NCI-H345 treated with DMSO at 0.1 percent for 48 hours (cell line): Measurements from ENCODE around the gene ZNF878.
"Not testable (repeated sequence)": the region's sequence is repeated elsewhere in the genome, so short reads cannot be mapped to it uniquely, and the experiment has no call there.

Source experiments
- DNase-seq: peaks from one replicate; lab custom pipeline; 2025; ENCODE audit not compliant: unreplicated experiment; lab: John Stamatoyannopoulos, UW

Gene ZNF878

GRCh38 chr19:12052497-12053169 is at the start of gene ZNF878:
TSS of gene ZNF878 (minus strand) at chr19:12052961. CDS start at chr19:12052801, 160 bp downstream.
- peak; percentile 48 for DNase-seq

- no peak for DNase-seq
Observed at GRCh38 chr19:12098040-12098439, 45.3 kb upstream of the ZNF878 start.

DNA sequence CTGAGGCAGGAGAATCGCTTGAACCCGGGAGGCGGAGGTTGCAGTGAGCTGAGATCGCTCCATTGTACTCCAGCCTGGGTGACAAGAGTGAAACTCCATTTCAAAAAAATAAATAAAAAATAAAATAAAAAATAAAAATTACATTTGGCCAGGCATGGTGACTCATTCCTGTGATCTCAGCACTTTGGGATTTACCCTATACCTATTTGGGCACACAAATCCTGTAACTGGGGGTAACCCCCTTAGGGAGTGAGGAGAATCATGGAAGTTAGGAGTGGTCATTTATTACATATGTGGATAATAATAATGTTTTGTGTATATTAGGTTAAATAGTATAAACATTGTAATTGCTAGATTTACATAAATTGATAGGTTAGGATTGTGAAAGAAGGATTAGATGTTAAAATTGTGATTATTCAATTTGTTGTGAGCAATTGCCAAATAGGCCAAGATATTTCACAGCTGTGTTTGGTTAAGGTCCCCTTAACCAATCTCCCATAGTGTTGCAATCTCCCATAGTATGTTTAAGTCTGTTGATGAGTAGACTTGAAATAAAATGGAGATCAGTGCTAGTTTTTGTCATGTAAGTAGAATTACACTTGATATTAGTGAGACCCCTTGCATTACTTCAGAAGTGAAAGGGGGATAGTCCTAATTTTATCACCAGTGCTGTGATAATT is 42.5 kb upstream of the ZNF878 start:
- no peak for DNase-seq

DNA sequence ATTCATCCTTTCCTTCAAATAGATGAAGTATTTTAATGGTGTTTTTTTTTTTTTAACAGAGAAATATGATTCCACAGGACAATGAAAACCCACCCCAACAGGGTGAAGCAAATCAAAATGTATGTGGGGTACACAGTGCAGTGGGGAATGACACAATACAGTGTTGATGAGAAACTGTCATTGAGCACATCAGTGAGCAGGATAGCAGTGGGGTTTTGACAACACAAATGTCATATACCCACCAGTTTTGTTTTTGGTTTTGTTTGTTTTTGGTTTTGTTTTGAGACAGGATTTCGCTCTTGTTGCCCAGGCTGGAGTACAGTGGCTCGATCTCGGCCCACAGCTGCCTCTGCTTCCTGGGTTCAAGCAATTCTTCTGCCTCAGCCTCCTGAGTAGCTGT is 41.0 kb upstream of the ZNF878 start:
- no peak for DNase-seq

DNA sequence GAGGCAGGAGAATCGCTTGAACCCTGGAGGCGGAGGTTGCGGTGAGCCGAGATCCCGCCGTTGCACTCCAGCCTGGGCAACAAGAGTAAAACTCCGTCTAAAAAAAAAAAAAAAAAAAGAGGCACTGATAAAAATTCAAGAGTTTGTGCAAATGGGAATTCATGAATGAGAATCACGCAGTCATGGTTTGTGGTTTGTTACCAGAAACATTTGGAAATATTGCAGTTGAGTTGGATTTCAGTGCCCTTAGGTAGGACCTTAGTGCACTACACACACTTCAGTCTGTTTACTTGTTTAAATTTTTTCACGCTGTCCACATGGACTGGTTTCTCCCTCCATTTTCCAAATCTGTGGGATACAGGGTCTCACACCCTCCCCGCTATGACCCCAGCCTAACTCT is 40.2 kb upstream of the ZNF878 start:
- no peak for DNase-seq

DNA sequence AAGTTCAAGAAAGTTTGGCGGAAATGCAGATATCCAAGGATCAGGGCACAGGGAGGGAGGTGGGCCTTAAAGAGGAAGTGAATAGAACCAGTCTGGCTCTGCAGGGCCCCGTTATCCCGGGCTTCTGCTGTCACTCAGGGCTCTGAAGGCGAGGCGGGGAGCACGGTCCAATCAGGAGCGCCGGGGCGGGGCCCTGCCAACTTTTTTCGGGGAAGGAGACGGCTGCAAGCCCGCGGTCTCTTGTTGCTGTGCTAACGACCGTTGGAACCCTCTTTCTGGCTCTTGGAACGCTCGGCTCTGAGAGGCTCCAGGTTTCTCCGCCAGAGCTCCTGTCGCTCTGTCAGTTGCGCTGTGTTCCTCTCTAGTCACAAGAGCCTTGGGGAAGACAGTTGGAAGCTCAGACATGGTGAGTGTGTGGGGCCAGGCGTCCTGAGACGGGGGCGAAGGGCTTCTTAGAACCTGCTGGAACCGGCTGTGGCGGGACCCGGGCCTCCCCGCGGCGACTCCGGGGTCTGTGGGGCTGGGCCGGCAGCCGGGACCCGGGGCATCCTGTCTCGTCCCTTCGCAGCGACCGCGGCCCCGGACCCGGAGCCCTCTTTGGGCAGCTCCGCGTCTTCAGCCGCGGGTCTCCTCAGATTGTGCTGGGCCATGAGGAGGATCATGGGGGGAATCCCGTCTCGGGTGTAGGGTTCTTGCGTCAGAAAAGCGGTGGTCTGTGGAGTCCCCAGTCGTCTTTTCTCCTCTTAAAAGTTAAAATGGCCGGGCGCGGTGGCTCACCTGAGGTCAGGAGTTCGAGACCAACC is 39.5 kb upstream of the ZNF878 start:
- DNase-seq: no peak

DNA sequence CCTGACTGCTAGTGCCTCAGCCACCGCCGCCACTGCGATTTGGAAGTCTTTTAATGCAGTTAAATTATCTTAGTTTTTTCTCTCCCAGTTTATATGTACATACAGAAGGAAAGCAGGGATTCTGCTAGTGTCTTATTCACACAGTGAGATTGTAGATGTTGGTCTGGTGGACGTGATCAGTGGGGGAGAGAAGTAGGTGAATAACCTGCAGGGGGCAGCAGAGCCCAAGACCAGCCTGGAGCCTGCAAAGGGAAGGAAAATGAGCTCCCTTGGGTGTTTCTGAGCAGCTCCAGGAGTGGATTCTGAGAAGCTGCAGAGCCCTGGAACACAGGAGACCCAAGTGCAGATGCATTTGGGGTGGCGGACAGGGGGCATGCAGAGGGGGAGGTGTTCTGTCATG is 38.0 kb upstream of the ZNF878 start:
- no peak for DNase-seq

GRCh38 chr19:12085074-12085818 is 32.5 kb upstream of the ZNF878 start:
- no peak for DNase-seq

GRCh38 chr19:12083336-12083735 is 30.6 kb upstream of the ZNF878 start:
- not testable (repeated sequence) for DNase-seq

DNA sequence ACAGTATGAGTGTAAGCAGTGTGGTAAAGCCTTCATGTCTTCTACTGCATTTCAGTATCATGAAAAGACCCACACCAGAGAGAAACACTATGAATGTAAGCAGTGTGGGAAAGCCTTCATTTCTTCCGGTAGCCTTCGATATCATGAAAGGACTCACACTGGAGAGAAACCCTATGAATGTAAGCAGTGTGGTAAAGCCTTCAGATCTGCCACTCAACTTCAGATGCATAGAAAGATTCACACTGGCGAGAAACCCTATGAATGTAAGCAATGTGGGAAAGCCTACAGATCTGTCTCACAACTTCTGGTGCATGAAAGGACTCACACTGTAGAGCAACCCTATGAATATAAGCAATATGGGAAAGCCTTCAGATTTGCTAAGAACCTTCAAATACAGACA is 24.6 kb upstream of the ZNF878 start:
- no peak for DNase-seq

DNA sequence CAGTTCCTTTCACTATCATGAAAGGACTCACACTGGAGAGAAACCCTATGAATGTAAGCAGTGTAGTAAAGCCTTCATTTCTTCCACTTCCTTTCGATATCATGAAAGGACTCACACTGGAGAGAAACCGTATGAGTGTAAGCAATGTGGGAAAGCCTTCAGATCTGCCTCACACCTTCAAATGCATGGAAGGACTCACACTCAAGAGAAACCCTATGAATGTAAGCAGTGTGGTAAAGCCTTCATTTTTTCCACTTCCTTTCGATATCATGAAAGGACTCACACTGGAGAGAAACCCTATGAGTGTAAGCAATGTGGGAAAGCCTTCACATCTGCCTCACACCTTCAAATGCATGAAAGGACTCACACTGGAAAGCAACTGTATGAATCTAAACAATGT is 23.6 kb upstream of the ZNF878 start:
- DNase-seq: not testable (repeated sequence)

DNA sequence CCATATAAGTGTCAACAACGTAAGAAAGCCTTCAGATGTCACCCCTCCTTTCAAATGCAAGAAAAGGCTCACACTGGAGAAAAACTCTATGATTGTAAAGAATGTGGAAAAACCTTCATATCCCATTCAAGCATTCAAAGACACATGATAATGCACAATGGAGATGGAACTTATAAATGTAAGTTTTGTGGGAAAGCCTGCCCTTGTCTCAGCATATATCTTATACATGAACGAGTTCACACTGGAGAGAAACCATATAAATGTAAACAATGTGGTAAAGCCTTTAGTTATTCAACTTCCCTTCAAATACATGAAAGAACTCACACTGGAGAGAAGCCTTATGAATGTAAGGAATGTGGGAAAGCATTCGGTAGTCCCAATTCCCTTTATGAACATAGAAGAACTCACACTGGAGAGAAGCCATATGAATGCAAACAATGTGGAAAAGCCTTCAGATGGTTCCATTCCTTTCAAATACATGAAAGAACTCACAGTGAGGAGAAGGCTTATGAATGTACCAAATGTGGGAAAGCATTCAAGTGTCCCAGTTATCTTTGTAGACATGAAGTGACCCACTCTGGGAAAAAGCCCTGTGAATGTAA is 22.9 kb upstream of the ZNF878 start:
- DNase-seq: no peak

DNA sequence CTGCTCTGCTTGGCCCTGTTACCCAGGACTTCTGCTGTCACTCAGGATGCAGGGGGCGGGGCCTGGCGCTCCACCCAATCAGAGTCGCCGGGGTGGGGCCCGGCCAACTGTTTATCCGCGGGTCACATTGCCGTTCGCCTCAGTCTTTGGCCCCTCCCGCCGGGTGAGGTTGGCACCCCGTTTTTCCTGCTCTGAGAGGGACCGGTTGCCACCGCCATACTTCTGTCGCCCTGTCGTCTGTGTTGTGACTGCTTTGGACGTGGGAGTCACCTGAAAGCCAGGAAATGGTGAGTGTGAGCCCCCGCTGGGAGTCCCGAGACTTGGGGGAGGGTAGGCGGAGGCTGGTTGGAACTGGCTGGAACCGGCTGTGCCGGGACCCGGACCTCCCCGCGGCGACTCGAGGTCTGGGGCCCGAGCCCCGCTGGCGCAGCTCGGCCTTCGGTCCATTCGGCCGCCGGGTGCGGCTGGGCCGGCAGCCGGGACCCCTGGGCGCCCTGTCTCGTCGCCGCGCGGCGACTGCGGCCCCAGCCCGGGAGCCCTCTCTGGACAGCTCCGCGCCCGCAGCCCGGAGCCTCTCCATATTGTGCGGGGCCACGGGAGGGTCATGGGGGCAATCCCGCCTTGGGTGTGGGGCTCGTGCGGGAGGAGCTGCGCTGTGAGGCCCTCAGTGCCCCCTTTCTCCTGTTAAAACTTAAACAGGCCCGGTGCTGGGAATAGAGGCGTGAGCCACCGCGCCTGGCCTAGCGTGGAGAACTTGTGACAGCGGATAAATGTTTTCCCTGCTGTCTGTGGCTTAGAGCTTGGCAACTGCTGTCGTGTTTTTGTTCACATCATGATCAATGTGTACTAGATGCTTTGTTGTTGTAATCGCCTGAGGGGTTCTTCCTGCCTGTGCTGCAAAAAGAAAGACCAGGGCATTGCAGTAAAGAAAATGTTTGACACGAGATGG is 12.1 kb upstream of the ZNF878 start, which contains the start of gene ZNF844:
Gene ZNF844, plus strand, starts transcription at position 142 of the 949 bp plus-strand sequence. Its CDS starts 143 bp downstream, at position 285.
- DNase-seq: no peak

DNA sequence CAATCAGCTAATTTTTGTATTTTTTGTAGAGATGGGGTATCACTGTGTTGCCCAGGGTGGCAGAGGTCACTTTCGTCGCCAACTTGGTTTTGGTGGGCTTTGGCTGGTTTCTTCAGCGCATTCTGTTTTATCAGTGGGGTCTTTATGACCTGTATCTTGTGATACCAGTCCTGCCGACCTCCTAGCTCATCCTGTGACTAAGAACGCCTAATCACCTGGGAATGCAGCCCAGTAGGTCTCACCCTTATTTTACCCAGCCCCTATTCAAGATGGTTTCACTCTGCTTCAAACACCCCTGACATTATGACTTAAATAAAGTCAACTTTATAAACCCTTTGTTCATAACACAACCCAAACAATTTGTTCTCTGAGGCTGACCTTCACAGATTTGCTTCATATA is 3.0 kb upstream of the ZNF878 start:
- DNase-seq: no peak

- DNase-seq: no peak
Observed at GRCh38 chr19:12052091-12052496, 667 bp downstream of the ZNF878 start.

DNA sequence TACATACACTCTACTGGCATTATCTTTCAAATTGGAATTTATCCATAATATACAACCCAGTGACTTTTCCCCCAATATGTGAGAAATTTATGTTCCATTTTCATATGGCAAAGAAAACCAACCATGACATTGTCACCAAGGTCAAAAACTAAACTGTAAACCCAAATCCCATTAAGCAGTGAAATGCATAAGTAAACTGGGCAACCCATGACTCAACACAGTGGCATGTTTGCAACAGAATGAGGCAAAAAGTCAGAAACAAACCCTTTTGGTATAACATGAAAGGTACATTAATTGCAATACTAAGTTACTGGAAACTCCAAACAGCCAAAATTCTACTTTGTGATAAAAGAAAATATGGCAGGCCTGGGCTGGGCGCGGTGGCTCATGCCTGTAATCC is 4.9 kb downstream of the ZNF878 start:
- DNase-seq: no peak

DNA sequence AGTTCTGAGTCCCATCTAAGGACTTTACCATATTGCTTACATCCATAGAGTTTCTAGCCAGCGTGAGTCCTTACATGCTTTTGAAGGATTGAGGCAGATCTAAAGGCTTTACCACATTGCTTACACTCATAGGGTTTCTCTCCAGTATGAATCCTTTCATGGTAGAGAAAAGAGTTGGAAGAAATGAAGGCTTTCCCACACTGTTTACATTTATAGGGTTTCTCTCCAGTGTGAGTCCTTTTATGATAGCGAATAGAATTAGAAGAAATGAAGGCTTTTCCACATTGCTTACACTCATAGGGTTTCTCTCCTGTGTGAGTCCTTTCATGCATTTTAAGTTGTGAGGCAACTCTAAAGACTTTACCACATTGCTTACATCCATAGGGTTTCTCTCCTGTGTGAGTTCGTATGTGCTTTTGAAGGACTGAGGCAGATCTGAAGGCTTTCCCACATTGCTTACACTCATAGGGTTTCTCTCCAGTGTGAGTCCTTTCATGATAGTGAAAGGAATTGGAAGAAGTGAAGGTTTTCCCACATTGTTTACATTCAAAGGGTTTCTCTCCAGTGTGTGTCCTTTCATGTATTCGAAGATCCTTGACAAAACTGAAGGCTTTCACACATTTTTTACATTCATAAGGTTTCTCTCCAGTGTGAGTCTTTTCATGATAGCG is 8.9 kb downstream of the ZNF878 start:
- DNase-seq: no peak

GRCh38 chr19:12042893-12043292 is 9.9 kb downstream of the ZNF878 start:
- no peak for DNase-seq
